ENCODE data around the gene VPS36. TPM values are rescaled to one million over a fixed set of nuclear protein-coding genes. Genes with fewer than 3 reads are reported as not detected.
"Not testable (repeated sequence)": the region's sequence is repeated elsewhere in the genome, so short reads cannot be mapped to it uniquely, and the experiment has no call there.

Gene VPS36, protein sequence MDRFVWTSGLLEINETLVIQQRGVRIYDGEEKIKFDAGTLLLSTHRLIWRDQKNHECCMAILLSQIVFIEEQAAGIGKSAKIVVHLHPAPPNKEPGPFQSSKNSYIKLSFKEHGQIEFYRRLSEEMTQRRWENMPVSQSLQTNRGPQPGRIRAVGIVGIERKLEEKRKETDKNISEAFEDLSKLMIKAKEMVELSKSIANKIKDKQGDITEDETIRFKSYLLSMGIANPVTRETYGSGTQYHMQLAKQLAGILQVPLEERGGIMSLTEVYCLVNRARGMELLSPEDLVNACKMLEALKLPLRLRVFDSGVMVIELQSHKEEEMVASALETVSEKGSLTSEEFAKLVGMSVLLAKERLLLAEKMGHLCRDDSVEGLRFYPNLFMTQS
- 9.7 and 18.2 TPM in 2 replicates for total RNA-seq (2014; rRNA removed; shearing (Covaris generic); ENCODE audit: low replicate concordance)

DNA sequence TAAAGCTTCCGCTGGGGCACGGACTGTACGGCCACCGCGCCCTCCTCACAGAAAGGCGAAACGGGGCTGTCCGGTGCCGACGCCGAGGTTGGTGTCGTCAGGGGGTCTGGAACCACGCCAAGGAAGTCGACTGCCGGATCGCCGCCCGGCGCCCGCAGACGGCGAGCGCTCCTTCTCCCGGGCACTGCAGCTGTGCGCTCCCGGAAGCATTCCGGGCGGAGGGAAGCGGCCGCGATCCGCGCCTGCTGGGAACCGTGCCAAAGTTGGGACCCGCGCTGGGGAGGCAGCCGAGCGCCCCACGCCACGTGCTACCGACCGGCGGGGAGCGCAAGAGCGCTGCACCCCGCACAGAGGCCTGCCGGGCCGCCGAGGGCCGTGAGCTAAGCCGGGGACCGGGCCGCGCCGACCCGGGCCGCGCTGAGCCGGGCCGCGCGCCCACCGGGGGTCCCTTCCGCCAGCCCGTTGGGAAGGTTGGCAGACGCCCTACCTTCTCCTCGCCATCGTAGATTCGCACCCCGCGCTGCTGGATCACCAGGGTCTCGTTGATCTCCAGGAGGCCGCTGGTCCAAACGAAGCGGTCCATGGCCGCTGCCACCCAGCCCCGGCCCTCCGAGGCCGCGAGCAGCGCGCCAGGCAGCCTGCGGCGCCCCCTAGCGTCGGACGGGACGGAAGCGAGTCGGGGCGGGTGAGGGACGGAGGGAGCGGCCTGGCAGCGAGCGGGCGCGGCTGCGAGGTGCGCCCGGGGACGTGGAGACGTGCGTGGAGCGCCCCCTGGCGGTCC, at the start of gene VPS36:
Gene VPS36, minus strand, starts transcription at position 623 of the 781 bp plus-strand sequence. Its CDS starts 40 bp downstream, at position 583.
- no peaks in the 10 kb centered on the region for H3K27me3 ChIP-seq
- H3K4me3 ChIP-seq = peak within 1 kb of the TSS; percentile 63
- H3K36me3 ChIP-seq = peaks cover 16% of the 10 kb centered on the region
- DNase-seq = peak; percentile 90
- H3K9me3 ChIP-seq = no peaks in the 10 kb centered on the region

DNA sequence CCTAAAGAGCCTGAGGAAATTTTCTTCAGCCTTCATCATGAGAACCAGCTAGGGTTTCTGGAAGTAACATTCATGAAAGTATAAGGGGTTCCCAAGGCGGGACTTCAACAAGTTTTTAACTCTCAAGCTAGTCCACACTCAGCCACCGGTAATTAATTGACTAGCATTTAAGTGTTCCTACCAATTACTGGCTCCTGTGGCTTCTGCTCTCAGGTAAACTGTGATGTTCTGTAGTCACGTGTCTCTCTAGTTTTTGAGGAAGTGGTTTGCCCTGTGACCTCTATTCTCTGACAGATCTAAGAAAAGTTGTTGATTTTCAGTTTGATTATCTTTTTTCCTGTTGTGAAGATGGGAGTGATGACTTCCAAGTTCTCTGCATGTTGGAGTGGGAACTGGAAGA, 47.5 kb upstream of the VPS36 start:
- DNase-seq, H3K27me3 ChIP-seq, H3K36me3 ChIP-seq, H3K9me3 ChIP-seq, H3K4me3 ChIP-seq: not testable (repeated sequence)

DNA sequence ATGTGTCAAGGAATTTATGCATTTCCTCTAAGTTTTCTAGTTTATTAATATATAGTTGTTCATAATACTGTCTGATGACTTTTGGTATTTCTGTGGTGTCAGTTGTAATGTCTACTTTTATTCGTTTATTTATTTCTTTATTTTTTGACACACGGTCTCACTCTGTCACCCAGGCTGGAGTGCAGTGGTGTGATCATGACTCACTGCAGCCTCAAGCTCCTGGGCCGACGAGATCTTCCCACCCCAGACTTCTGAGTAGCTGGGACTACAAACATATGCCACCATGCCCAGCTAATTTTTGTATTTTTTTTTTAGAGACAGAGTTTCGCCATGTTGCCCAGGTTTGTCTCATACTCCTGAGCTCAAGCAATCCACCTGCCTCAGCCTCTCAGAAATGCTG, 43.8 kb upstream of the VPS36 start:
- H3K9me3 ChIP-seq, DNase-seq, H3K4me3 ChIP-seq, H3K36me3 ChIP-seq, H3K27me3 ChIP-seq: not testable (repeated sequence)

DNA sequence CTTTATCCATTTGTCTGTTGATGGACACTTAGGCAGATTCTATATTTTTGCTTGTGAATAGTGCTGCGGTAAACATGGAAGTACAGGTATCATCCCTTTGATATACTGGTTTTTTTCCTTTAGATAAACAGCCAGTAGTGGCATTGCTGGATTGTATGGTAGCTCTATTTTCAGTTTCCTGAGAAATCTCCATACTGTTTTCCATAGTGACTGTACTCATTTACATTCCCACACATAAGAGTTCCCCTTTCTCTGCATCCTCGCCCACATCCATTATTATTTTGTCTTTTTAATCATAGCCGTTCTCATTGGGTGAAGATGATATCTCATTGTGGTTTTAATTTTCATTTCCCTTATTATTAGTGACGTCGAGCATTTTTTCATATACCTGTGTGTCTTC, 40.6 kb upstream of the VPS36 start:
- H3K9me3 ChIP-seq, H3K27me3 ChIP-seq, H3K36me3 ChIP-seq, H3K4me3 ChIP-seq, DNase-seq: not testable (repeated sequence)

DNA sequence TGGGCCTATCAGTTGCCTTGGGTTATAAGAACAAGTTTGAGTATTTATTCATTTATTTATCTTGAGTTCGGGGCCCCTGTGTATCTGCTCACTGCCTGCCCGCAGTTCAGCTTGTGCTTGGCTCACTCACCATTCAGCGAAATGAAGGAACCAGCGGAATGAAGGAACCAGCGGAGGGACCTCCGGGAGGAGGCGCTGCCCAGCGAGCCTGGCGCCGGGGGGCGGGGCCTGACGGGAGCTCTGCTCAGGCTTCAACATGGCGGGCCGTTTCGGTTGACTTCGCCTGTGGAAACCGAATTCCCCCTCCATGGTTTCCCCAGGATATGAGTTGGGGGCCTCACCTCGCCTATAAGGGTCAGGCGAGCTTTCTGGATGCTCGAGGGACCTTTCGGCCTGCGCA, 38.3 kb upstream of the VPS36 start:
- H3K36me3 ChIP-seq, H3K4me3 ChIP-seq, H3K27me3 ChIP-seq, DNase-seq, H3K9me3 ChIP-seq: not testable (repeated sequence)

DNA sequence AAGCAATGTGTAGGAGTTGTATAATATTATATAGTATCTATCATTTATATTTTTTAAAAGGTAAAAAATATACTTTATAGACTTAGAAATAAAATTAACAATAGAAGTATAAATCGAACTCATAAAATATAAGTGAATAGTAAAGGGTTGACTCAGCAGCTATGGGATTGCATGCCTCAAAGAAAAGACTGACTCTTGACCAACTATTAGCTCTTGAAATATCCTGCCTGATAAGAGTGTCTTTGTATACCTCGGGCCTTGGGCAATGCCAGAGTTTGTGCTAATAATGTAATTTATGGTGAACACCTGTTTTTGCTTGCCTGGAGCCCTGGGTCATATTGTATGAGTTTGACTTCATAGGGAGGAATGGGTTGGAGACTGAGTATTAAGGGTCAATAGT, 36.6 kb upstream of the VPS36 start:
- not testable (repeated sequence) for H3K4me3 ChIP-seq, H3K27me3 ChIP-seq, DNase-seq, H3K36me3 ChIP-seq, H3K9me3 ChIP-seq

DNA sequence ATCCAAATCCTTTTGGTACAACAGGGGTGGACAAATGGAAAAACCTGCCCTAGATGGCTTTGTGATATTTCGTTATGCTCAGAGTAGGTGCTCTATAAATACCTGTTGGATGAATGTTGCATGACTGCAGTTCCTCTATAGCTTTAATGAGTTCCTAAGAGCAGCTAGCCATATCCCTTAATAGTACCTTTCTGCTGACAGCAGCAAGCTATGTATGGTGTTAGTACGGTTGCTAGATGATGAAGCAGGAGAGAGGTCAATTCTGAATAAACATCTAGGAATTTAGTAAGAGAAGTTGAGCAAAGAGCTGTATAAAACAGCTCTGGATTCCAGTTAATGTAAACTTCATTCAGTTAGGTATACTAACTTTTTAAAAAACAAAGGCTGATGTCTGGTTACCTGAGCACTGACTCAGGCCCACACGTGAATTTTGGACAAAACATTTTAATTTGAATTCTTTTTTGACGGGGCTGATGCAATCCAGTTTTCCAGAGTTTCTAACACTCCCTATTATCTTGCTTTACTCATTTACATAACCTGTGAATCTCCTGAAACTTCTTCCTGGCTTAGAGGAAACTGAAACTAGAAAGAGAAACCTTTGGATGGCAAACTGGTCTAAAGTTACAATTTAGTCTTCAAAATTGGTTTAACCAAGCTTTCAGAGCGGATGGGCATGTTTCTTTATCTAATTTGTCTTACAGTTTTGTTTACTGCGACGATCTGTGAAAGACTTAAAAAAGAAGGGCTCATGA, 30.4 kb upstream of the VPS36 start:
- not testable (repeated sequence) for DNase-seq, H3K27me3 ChIP-seq

DNA sequence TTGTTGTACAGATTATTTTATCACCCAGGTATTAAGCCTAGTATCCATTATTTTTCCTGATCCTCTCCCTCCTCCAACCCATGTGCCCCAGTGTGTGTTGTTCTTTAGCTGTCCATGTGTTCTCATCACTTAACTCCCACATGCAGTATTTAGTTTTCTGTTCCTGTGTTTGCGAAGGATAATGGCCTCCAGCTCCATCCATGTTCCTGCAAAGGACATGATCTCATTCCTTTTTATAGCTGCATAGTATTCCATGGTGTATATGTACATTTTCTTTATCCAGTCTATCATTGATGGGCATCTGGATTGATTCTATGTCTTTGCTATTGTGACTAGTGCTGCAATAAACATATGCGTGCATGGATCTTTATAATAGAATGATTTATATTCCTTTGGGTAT, 18.1 kb upstream of the VPS36 start:
- not testable (repeated sequence) for DNase-seq, H3K27me3 ChIP-seq, H3K9me3 ChIP-seq, H3K4me3 ChIP-seq
- peaks cover 91% of the 10 kb centered on the region for H3K36me3 ChIP-seq

More for the DNA sequence above, 30.4 kb upstream of the VPS36 start:
- H3K36me3 ChIP-seq = peaks cover 13% of the 10 kb centered on the region
- not testable (repeated sequence) for H3K4me3 ChIP-seq, H3K9me3 ChIP-seq

DNA sequence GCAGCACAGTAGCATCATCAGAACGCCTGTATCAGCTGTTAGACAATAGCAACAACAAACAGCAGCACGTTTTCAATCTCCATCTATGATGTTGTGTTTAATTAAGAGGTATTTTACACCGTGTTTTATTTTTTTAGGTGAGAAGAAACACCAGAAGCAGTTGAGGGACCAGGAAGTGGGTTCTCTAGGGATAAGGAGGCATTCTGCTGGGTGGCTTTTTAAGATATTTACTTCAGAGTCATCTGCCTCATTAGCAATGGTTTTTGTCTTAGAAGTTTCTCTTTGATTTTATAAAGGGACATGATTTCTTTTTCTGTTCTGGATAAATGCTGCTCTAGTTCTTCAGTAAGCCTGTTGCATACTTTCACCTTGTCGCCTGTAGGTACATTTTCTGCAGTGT, 13.1 kb upstream of the VPS36 start:
- no peak for DNase-seq
- H3K36me3 ChIP-seq = peaks cover 89% of the 10 kb centered on the region
- H3K4me3 ChIP-seq = no peak overlapping the region
- no peaks in the 10 kb centered on the region for H3K9me3 ChIP-seq
- no peaks in the 10 kb centered on the region for H3K27me3 ChIP-seq

DNA sequence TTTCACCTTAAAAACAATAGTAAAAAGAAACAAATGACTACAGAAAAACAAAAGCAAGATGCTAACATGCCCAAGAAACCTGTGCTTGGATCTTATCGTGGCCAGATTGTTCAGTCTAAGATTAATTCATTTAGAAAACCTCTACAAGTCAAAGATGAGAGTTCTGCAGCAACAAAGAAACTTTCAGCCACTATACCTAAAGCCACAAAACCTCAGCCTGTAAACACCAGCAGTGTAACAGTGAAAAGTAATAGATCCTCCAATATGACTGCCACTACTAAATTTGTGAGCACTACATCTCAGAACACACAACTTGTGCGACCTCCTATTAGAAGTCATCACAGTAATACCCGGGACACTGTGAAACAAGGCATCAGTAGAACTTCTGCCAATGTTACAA, 10.8 kb upstream of the VPS36 start:
- no peak for DNase-seq
- H3K4me3 ChIP-seq = no peak overlapping the region
- H3K36me3 ChIP-seq = peaks cover 87% of the 10 kb centered on the region
- H3K9me3 ChIP-seq = no peaks in the 10 kb centered on the region
- H3K27me3 ChIP-seq = no peaks in the 10 kb centered on the region

DNA sequence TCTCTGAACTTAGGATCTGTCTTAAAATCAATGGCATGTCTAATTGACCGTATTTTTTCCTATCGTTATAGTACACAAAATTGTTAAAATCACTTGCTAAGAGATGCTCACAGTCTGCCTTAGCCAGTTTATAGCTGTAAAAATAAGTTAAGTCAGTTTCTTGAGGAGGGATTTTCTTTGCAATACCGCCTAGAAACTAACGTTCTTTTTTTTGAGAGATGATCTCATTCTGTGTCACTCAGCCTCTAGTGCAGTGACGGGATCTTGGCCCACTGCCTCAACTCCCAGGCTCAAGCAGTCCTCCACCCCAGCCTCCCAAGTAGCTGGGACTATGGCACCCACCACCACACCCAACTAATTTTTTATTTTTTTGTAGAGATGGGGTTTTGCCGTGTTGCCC, 9.2 kb upstream of the VPS36 start:
- Histone ChIP-seq H3K9me3 (no peaks in the 10 kb centered on the region), H3K4me3 (no peak overlapping the region), H3K36me3 (peaks cover 72% of the 10 kb centered on the region), H3K27me3 (no peaks in the 10 kb centered on the region)
- DNase-seq = peak; percentile 80

DNA sequence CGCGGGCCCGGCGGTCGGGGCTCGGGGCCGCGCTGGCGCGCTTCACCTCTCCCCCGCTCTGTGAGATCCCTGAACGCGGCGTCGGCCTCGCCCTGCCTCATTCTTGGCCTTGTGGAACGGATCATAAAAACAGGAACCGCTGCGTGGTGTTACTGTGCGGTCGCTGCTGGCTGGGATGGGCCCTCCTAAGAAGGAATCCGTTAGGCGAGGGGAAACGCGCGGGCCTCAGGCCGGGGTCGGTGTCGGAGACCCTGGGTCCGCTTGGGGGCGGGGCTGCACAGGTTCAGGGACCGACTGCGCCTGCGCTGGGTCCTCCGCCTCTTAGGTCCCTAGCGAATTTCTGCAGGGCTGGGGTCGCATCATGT, 5.2 kb upstream of the VPS36 start:
- Histone ChIP-seq H3K4me3 (peak overlapping the region; percentile 74), H3K9me3 (no peaks in the 10 kb centered on the region), H3K36me3 (peaks cover 33% of the 10 kb centered on the region)

DNA sequence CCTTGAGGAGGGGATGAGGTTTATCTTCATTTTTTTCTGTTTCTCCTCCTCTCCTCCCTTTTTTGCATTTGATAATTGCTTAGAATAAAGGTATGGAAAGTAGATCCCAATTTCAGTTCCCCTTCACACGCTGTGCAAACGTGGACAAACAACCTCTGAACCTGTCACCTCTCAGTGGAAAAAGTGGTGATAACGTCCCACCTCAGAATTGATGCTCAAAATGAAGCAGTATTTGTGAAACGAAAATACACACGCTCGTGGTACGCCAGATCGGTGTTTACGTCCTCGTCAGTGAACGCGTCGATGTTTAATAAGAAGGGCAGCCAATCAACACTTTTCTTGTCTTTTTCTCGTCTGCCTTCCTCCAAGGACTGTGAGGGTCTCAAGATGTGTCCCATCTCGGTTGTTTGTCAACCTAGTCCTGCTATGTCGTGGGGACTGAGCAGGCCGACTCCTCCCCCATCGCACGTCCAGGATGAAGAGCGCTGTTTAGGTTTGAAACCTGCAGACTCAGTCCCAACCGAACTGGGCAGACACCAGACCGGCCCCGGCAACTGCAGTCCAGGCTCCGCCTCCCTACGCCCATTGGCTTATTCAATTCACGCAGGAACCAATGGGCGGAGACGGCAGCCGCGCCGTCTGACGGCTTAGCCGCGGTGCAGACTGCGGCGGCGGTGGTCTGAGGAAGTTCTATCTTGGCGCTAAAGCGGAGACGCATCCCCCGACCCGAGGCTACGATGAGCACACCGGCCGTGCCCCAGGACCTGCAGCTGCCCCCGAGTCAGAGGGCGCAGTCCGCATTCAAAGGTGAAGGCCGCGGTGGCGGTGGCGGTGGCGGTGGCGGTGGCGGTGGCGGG, 4.6 kb upstream of the VPS36 start, which contains the start of gene CKAP2:
Gene CKAP2, plus strand, starts transcription at position 659 of the 857 bp plus-strand sequence. Its CDS starts 79 bp downstream, at position 738.
- Histone ChIP-seq H3K9me3 (no peaks in the 10 kb centered on the region), H3K36me3 (peaks cover 29% of the 10 kb centered on the region), H3K4me3 (peak within 1 kb of the TSS; percentile 74), H3K27me3 (no peaks in the 10 kb centered on the region)
- DNase-seq = peak; percentile 95

More for the DNA sequence above, 5.2 kb upstream of the VPS36 start:
- H3K27me3 ChIP-seq = no peaks in the 10 kb centered on the region
- DNase-seq = peak; percentile 66

DNA sequence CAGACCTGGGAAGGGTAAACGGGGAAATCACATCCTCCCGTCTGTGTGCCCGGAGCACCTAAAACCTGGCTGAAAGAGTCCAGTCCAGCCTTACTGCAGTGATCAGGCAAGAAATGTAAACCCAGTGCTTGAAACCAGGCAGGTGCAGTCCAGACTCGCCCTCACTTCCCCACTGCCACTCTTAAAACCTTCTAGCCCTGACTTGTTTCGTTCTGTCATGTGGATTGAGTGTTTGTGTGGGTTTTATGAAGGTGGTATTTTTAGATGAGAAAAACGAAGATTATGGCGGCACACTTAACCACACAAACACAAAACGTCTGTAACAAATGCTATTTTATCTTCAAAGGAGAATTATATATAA, 4.0 kb upstream of the VPS36 start:
- DNase-seq = no peak

DNA sequence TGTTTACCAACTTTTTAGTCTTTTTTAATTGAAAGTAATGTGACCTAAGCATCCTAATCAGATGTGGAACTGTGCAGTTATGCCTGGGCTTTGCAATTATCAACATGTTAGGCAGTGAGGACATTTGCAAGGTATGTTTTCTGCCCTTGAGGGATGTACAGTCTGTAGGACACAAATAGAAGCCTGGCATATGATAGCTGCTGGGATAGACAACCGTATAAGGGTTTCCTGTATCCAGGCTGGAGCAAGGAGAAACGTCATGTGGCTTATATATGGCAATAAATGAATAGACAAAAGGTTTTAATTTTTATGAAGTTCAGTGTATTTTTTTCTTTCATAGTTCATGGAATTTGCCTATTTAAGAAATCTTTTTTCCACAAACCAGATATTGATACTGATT, 2.0 kb upstream of the VPS36 start:
- peaks cover 22% of the 10 kb centered on the region for H3K36me3 ChIP-seq
- no peaks in the 10 kb centered on the region for H3K9me3 ChIP-seq
- no peak overlapping the region for H3K4me3 ChIP-seq
- DNase-seq = no peak
- no peaks in the 10 kb centered on the region for H3K27me3 ChIP-seq

More for the DNA sequence above, 4.0 kb upstream of the VPS36 start:
- H3K9me3 ChIP-seq = no peaks in the 10 kb centered on the region
- no peaks in the 10 kb centered on the region for H3K27me3 ChIP-seq
- H3K36me3 ChIP-seq = peaks cover 27% of the 10 kb centered on the region
- H3K4me3 ChIP-seq = peak overlapping the region; percentile 74

DNA sequence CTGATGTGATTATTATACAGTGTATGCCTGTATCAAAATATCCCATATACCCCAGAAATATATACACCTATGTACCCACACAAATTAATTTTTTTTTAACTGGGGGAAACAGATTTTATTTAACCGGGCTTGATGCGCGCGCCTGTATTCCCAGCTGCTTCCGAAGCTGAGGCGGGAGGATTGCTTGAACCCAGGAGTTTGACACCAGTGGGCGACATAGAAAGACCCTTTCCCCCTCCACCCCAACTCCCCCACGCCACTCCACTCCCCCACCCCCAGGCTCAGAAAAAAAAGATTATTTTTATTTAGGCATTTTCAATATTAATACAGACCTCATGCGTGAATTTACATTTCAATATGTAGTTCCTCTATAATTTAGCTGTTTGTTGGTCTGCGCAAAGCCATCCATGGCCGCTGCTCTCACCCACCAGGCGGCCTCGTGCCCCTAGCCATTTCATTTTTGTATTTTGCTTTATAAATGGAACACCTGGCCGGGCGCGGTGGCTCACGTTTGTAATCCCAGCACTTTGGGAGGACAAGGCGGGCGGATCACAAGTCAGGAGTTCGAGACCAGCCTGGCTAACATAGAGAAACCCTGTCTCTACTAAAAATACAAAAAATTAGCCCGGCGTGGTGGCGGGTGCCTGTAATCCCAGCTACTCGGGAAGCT, 836 bp upstream of the VPS36 start:
- Histone ChIP-seq H3K36me3 (peaks cover 15% of the 10 kb centered on the region), H3K4me3 (peak overlapping the region; percentile 63), H3K27me3 (no peaks in the 10 kb centered on the region), H3K9me3 (no peaks in the 10 kb centered on the region)
- DNase-seq = no peak
